Activated CD8-positive, alpha-beta memory T cell treated with anti-CD3 and anti-CD28 coated beads for 36 hours (primary cell): ENCODE measurements around the gene SAP30L. TPM values are rescaled to one million over a fixed set of nuclear protein-coding genes. Genes with fewer than 3 reads are reported as not detected.

Source experiments
- CTCF ChIA-PET: fragments of 350-600 bp; sonication (Branson Sonifier 250); formaldehyde crosslinking; loops from one replicate; lab custom pipeline; 2021; ENCODE audit warnings: antibody characterized with exemption; lab: Charles Lee
- POLR2A ChIA-PET: fragments of 350-600 bp; sonication (Branson Sonifier 250); formaldehyde crosslinking; loops from one replicate; lab custom pipeline; 2021; ENCODE audit warnings: antibody characterized with exemption; lab: Charles Lee
- total RNA-seq, 2 experiments: library from RNA; stranded (reverse); gene quantifications; one replicate each; pipeline ENCODE4 v1.2.3, GENCODE V29; 2021

SAP30L gene
- total RNA-seq, 2 experiments from 2014 or later, result 31.2 to 33.5 TPM

GRCh38 chr5:154451957-154452356, 6.2 kb downstream of the SAP30L start:
- ChIA-PET POLR2A (no interaction called here), CTCF (interaction anchor here (1.3 kb wide), 1 partner anchor 10 kb away, joined by 4 read pairs; no protein-coding TSS in a partner anchor)

GRCh38 chr5:154455585-154455984, 9.8 kb downstream of the SAP30L start:
- POLR2A ChIA-PET, result no interaction called here
- CTCF ChIA-PET, result no interaction called here

DNA sequence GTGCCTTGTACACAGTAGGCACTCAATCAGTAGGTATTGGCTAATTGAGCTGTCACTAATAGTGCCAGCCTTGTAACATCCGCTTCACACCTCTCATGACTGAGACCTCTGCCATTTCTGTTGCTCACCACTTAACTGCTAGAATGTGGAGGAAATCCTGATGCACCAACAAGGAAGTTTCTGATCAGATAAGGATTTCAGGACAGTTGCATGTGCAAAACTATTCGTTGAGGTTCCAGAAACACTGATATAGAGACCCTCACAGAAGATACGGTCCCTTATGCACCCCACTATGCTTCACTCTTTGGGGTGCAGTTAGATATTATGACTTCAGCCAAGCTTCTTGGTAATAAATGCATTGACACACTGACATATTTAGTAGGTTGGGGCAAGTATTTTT, 10.7 kb downstream of the SAP30L start:
- ChIA-PET CTCF (interaction anchor here (2.6 kb wide), 1 partner anchor 12 kb away, joined by 7 read pairs; no protein-coding TSS in a partner anchor), POLR2A (no interaction called here)

DNA sequence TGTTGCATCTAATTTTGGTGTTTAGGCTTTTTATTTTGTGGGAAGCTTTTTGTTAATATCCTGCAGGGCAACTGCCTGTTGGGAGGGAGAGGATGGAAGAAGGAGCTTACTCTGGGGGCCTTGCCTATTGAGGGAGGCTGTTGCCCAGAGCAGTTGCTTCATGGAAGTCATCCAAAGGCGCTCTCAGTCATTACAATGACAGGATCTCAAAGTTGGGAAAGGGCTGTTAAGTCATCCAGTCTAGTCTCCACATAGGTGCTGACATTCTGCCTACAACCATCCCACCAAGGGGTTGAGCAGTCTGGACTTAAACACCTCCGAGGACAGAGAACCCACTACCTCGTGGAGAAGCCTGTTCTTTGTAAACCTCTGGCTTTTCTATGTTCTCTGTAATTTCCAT, 13.2 kb downstream of the SAP30L start:
- ChIA-PET POLR2A (no interaction called here), CTCF (interaction anchor here (0.9 kb wide), 1 partner anchor 9 kb away, joined by 3 read pairs; no protein-coding TSS in a partner anchor)

DNA sequence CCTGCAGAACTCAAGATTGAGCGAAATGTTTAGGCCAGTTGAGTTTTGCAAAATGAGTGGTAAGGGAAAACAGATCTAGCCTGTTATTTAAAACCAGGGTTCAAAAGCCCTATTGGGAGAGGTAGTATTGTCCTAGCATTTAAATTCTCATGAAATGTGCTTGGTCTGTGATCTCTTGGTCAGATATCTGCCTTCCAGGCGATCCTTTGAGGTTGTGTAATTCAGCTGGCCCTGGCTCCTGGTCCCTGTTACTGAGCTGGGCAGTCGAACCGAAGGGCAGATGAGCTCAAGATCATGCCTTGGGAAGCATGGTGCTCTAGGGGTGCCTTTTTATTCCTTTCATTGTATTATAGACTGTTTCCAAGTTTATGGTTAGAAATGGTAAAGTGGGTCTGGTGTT, 14.4 kb downstream of the SAP30L start:
- CTCF ChIA-PET, result interaction anchor here (0.7 to 0.8 kb wide), 2 partner anchors 76 to 77 kb away, joined by 3 read pairs; no protein-coding TSS in a partner anchor

GRCh38 chr5:154461531-154461930, 15.7 kb downstream of the SAP30L start:
- ChIA-PET CTCF (interaction anchor here (0.6 to 1.0 kb wide), 2 partner anchors 149 to 543 kb away, joined by 3 read pairs; no protein-coding TSS in a partner anchor), POLR2A (interaction anchor here (0.6 kb wide), 1 partner anchor 11 kb away, joined by 4 read pairs; no protein-coding TSS in a partner anchor)

More for the DNA sequence above, 14.4 kb downstream of the SAP30L start:
- POLR2A ChIA-PET, result no interaction called here

DNA sequence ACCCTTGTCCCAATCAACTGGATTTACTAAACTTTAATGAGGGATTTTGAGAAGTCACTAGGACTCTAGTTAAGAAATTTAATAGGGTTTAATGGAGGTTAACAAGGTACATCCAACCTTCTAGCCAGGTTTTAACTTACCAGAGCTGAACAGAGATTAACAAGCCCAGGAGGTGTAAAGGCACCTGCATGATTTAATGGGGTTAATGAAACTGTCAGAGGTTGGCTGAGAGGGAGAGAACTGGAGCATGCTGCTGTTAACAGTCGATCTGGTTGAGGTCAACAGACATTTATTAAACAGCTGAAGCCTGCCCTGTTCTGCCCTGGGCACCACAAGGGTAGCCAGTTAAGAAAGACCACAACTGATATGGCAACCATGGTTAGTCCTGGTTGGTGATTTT, 18.6 kb downstream of the SAP30L start:
- ChIA-PET CTCF (no interaction called here), POLR2A (no interaction called here)

GRCh38 chr5:154465169-154465568, 19.4 kb downstream of the SAP30L start:
- POLR2A ChIA-PET, result no interaction called here
- CTCF ChIA-PET, result interaction anchor here (2.0 kb wide), 1 partner anchor 43 kb away, joined by 4 read pairs; no protein-coding TSS in a partner anchor

DNA sequence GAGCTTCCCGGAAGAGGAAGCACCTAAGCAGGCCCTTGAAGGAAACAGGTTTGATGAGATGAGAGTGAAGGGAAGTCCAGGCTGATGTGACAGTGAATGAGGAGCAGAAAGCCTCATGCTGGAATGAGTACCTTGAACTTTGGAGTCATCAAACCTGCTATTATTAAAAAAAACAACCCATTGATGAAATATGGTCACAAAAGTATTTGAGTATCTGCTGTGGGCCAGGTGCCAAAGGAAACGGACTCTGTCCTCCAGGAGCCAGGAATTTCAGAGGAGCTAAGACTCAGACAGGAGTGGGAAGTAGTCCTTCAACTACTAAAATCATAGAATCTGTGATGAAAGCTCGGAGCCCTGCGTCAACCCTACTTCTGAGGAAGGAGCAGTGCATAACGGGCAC, 20.4 kb downstream of the SAP30L start:
- POLR2A ChIA-PET, result no interaction called here
- CTCF ChIA-PET, result interaction anchor here (1.3 to 3.5 kb wide), 3 partner anchors 44 to 393 kb away, joined by 3 to 41 read pairs (median 4); no protein-coding TSS in a partner anchor

DNA sequence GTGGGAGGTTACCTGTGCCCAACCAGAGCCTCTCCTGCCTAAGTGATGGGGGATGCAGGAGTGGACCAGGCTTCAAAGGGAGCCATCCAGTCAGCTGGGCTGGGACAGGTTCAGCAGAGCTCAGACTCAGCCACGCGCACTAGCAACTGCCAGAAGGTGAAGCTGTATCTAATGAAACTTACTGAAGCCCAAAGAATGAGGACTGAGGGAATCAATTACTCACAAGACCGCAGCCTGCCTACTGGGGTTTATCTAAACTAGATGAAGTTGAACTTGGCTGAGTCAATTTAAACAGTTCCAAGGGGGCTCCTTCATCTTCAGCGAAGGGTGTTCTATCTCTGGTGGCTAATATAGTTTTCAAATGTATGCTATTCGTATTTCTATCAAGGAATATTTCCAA, 20.9 kb downstream of the SAP30L start:
- ChIA-PET CTCF (interaction anchor here (1.3 to 3.5 kb wide), 3 partner anchors 44 to 394 kb away, joined by 3 to 41 read pairs (median 4); no protein-coding TSS in a partner anchor), POLR2A (no interaction called here)

- ChIA-PET POLR2A (no interaction called here), CTCF (interaction anchor here (0.7 to 3.5 kb wide), 13 partner anchors 9 to 493 kb away, joined by 3 to 41 read pairs (median 3); no protein-coding TSS in a partner anchor)
These were observed 22.0 kb downstream of the SAP30L start for GRCh38 chr5:154467655-154468354.

DNA sequence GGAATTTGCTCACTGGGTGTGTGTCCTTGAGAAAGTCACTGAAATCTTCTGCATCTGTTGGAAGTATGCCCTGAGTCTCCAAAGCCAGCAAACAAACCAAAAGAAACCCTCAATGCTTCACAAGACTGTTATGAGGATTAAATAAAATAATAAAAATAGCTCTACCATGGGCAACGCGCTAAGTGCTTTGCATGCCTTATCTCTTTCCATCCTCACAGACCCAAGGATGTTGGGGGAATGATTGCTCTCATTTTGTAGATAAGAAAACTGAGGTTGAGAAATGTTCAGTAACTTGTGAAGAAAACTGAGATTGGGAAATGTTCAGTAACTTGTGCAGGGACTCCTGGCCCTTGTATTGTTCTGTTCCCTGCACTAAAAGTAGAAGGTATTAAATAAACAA, 24.3 kb downstream of the SAP30L start:
- ChIA-PET POLR2A (no interaction called here), CTCF (interaction anchor here (0.6 to 1.9 kb wide), 3 partner anchors 138 to 378 kb away, joined by 3 to 8 read pairs (median 4); no protein-coding TSS in a partner anchor)

DNA sequence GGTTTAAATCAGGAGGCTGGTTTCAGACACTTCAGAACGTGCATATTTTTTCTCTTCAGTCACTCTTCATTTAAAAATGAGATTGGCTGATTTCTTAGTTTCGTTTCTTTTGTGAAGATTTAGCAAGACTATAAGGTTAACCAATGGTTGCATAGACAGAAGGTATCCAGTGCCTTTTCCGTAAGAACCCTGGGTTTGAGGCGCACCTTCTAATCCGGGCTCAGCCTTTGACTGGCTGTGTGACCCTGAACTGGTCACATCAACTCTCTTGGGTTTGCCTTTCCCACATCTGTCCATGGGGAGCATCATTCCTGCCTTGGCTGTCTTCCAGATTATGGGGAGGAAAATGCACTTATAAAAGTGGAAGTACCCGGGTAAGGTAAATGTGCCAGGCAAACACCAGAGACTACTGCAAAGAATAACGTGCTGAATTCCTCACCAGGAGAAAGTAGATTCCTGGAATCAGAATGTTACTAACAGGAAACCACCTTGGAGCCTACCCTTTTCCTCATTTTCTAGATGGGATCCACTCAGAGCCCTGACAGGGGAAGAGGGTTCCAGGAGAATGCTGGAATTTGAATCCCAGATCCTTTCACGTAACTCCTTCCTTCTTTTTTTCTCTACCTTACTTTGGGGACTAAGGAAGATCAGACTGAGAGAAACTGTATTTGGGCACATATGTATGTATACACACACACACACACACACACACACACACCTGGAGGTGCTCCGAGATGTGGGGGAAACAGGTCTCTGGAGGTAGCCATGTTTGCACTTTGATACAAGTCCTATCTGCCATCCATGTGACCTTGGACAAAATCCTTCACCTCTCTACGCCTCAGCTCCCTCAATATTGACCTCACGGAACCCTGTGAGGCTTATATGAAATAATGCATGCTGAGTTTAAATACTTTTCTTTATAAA, 25.4 kb downstream of the SAP30L start:
- ChIA-PET POLR2A (no interaction called here), CTCF (interaction anchor here (1.4 to 1.9 kb wide), 2 partner anchors 137 to 140 kb away, joined by 4 to 8 read pairs; no protein-coding TSS in a partner anchor)

DNA sequence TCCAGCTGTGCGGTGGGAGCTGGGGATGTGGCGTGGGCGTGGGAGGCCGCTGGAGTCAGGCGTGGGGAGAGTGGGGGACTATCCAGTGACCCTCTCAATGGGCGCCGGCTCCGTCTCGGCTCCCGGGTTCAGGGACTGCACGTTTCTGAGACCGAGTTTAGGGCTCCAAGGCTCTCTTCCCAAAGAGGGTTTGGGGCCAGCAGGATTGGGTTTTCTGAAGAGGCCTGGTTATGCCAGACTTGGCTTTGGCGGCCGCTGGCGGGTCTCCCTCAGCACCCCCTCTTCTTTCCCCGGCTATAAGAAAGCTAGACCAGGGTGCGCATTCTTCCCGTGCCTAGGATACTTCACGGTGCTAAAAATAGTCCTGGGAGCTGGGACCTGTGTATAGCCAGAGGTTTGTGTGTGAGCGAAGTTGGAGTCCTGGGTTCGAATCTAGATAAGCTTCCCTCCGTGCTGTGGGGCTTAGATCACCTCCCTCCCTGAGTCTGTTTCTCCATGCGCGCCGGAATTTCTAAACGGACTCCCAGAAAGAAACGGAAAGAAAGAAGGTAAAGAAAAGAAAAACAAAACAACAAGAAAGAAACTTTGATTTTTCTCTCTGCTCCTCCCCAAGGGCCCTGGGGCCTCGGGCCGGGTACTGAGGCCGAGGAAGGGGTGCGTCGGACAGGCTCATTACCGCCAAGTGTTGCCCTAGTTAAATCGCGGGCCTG, 27.2 kb downstream of the SAP30L start:
- ChIA-PET POLR2A (no interaction called here), CTCF (no interaction called here)

DNA sequence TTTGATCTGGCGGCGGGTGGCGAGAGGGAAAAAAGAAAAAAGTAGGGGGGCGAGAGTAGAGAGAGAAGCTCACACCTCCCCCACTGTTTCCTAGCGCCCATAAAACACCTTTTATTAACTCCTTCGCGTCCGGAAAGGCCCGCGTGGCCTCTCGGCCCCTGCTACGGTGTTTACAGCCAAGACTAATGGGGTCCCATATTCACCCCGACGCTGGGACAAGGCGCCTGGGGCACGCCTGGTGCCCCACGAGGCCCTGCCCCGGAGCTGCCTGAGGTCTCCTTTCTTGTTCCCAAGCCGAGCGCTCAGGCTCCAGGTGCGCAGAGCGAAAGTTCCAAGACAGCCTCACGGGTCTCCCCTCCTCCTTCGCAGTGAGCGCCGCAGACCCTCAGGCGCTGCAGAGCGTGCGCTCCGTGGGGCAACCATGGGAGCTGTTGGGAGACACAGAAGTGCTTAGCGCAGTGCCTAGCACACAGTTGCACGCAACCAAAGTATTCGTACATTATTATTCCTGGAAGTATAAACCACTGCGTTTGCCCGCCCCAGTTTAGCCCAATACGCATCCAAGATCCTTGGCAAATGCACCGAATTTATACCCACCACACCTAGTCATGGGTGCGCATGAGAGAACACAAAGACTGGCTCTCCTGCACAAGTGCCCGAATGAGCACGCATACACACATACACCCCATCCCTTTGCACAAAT, 27.9 kb downstream of the SAP30L start:
- ChIA-PET CTCF (no interaction called here), POLR2A (no interaction called here)

DNA sequence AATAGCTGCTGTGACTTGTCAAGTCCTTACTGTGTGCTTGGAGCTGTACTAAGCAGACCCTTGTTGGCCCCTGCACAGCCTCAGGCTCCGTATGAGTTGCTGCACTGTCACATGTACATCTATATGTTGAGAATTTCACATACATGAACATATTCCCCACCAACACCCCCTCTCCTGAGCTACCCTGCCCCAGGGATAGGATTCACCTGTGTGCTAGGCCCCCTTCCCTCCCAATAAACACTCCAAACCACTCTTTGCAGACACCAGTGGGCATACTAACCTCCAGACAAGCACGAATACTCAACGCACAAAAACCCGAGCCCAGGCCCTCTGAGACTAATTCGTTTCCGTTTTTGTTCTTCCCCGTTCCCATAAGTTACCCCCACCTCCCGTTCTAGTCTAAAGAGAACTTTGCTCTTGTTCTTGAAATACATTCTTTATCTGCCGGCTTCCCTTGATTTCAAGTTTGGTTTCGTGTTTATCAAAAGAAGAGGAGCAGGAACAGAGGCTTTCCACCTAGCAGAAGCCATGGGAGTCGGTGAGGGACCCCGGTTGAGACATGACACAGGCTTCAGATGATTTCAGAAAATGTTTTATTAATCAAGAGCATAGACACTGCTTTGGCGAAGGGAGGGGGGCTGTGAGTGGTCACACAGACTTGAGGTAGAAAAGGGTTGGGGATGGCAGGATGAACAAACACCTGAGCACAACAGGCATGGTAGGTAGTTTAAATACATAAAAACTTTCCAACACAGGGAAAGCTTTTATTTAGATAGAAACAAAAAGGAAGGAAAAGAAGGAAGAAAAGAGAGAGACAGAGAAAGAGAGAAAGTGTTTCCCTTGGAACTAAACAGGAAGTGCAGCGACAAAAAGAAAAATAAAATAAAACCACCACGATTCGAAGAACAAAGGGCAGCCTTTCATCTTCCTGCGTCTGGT, 28.9 kb downstream of the SAP30L start:
- POLR2A ChIA-PET, result no interaction called here

More for the DNA sequence above, 28.9 kb downstream of the SAP30L start:
- CTCF ChIA-PET, result no interaction called here
